Right atrium auricular region (tissue), 2 donors: ENCODE data around the gene GSTM3. TPM values are rescaled to one million over a fixed set of nuclear protein-coding genes. Genes with fewer than 3 reads are reported as not detected.

ENCODE experiments used
- DNase-seq: peaks from one replicate; pipeline ENCODE4 v3.0.0-alpha.2; 2019; ENCODE audit warnings: low spot score
- H3K27ac ChIP-seq, 2 donors: fragments of 200-600 bp; sonication (generic); 1 replicate in 1 of 2; 2 replicates in 1 of 2; pipeline ENCODE4 v1.5.1; 2016 to 2019
- H3K27me3 ChIP-seq, 2 donors: fragments of 200-600 bp; sonication (generic); one replicate each; pipeline versions ENCODE4 v1.5.1 to v1.6.0; 2017 to 2019
- H3K36me3 ChIP-seq: fragments of 200-600 bp; sonication (generic); one replicate; pipeline ENCODE4 v1.5.1; 2016
- H3K4me1 ChIP-seq, 2 donors: fragments of 200-600 bp; sonication (generic); one replicate each; pipeline versions ENCODE4 v1.5.1 to v1.6.0; 2017 to 2019
- H3K4me3 ChIP-seq, 2 donors: fragments of 200-600 bp; sonication (generic); 1 replicate in 1 of 2; 2 replicates in 1 of 2; pipeline ENCODE4 v1.5.1; 2017 to 2019; ENCODE audit warnings: mild to moderate bottlenecking in 1 of 2, moderate library complexity in 1 of 2
- H3K9me3 ChIP-seq, 2 donors: fragments of 200-600 bp; sonication (generic); one replicate each; pipeline ENCODE4 v1.5.1; 2019
- CTCF ChIP-seq, 2 donors: fragments of 200-600 bp; sonication (generic); IDR thresholded peaks; one replicate each; pipeline ENCODE4 v1.5.1; 2019; ENCODE audit warnings: antibody characterized with exemption in 2 of 2
- total RNA-seq, 2 donors: library from RNA; depleted of rRNA; stranded (reverse); fragments of >200 nt; gene quantifications; one replicate each; pipeline ENCODE4 v1.1.0, GENCODE V29; 2016

Gene GSTM3
- total RNA-seq, 2 donors from 2014 or later: 121 to 197 TPM

GRCh38 chr1:109721971-109722370, 18.9 kb downstream of the GSTM3 start:
- DNase-seq: no peak
- H3K36me3 ChIP-seq: no peaks in the 10 kb centered on the region
- no peak overlapping the region for H3K4me3 ChIP-seq
- no peaks in the 10 kb centered on the region for H3K4me1 ChIP-seq
- no peak for TF ChIP-seq CTCF (IDR thresholded peaks at IDR 0.05)
- H3K27me3 ChIP-seq: no peaks in the 10 kb centered on the region
- H3K9me3 ChIP-seq: no peaks in the 10 kb centered on the region
- H3K27ac ChIP-seq: no peak overlapping the region

- H3K36me3 ChIP-seq: no peaks in the 10 kb centered on the region
- no peak for TF ChIP-seq CTCF (IDR thresholded peaks at IDR 0.05)
- no peak overlapping the region for H3K4me3 ChIP-seq
- DNase-seq: no peak
- H3K27me3 ChIP-seq: no peaks in the 10 kb centered on the region
- no peaks in the 10 kb centered on the region for H3K4me1 ChIP-seq
- no peak overlapping the region for H3K27ac ChIP-seq
- H3K9me3 ChIP-seq: no peaks in the 10 kb centered on the region
Observed at GRCh38 chr1:109721042-109721441, 19.8 kb downstream of the GSTM3 start.

GRCh38 chr1:109719337-109719837, 21.5 kb downstream of the GSTM3 start:
- TF ChIP-seq CTCF (IDR thresholded peaks at IDR 0.05): no peak
- Histone ChIP-seq H3K4me1 (no peaks in the 10 kb centered on the region), H3K36me3 (no peaks in the 10 kb centered on the region), H3K9me3 (no peaks in the 10 kb centered on the region), H3K27ac (no peak overlapping the region), H3K27me3 (no peaks in the 10 kb centered on the region), H3K4me3 (no peak overlapping the region)
- DNase-seq: no peak

GRCh38 chr1:109718495-109718894, 22.3 kb downstream of the GSTM3 start:
- no peaks in the 10 kb centered on the region for H3K36me3 ChIP-seq
- TF ChIP-seq CTCF (IDR thresholded peaks at IDR 0.05): peak in 1 of 2 donors; percentile 30
- H3K9me3 ChIP-seq: no peaks in the 10 kb centered on the region
- no peaks in the 10 kb centered on the region for H3K4me1 ChIP-seq
- DNase-seq: no peak
- no peaks in the 10 kb centered on the region for H3K27me3 ChIP-seq
- H3K27ac ChIP-seq: no peak overlapping the region
- no peak overlapping the region for H3K4me3 ChIP-seq

- no peak for DNase-seq
- TF ChIP-seq CTCF (IDR thresholded peaks at IDR 0.05): no peak
- Histone ChIP-seq H3K36me3 (no peaks in the 10 kb centered on the region), H3K27ac (no peak overlapping the region), H3K4me1 (no peaks in the 10 kb centered on the region), H3K4me3 (no peak overlapping the region), H3K27me3 (no peaks in the 10 kb centered on the region), H3K9me3 (no peaks in the 10 kb centered on the region)
Observed at GRCh38 chr1:109717729-109718128, 23.1 kb downstream of the GSTM3 start.

GRCh38 chr1:109716570-109717090, 24.2 kb downstream of the GSTM3 start:
- Histone ChIP-seq H3K36me3 (no peaks in the 10 kb centered on the region), H3K9me3 (no peaks in the 10 kb centered on the region), H3K27ac (no peak overlapping the region), H3K4me3 (no peak overlapping the region), H3K27me3 (no peaks in the 10 kb centered on the region), H3K4me1 (no peaks in the 10 kb centered on the region)
- DNase-seq: no peak
- no peak for TF ChIP-seq CTCF (IDR thresholded peaks at IDR 0.05)
